ENCODE data around the gene ACO1. TPM values are rescaled to one million over a fixed set of nuclear protein-coding genes. Genes with fewer than 3 reads are reported as not detected.

The ACO1 gene
- total and polyA plus RNA-seq, 9 of the 15 experiments (the other 6 are each of a cell fraction or from before 2014, with no cell fraction given): 0.96 to 29.7 (median 16.9) TPM

GRCh38 chr9:32483343-32483742 is 98.9 kb downstream of the ACO1 start:
- 0% methylated on average over 4 of the region's 4 CpGs for WGBS (ENCODE audit: insufficient coverage, low coverage, missing lambda C conversion rate)

GRCh38 chr9:32486839-32487562 is 102.6 kb downstream of the ACO1 start:
- DNase-seq (ENCODE audit: extremely low read depth in 1 of 4, low spot score in 3 of 4): no peak
- H2AFZ ChIP-seq (ENCODE audit: low read depth, low read length): no peak overlapping the region
- H3K79me2 ChIP-seq (ENCODE audit: control insufficient read depth, insufficient read depth, low read length): no peaks in the 10 kb centered on the region
- no peaks in the 10 kb centered on the region for H3K9me3 ChIP-seq (replicated peaks; ENCODE audit: control insufficient read depth, insufficient read depth, low read depth, low read length)
- no peak overlapping the region for H3K27ac ChIP-seq (ENCODE audit: extremely low read depth, low read depth, low read length)
- H3K4me3 ChIP-seq: no peak overlapping the region
- no peak overlapping the region for H3K4me2 ChIP-seq (ENCODE audit: insufficient read depth, low read length)
- 22% methylated on average over 2 of the region's 2 CpGs for WGBS (ENCODE audit: insufficient coverage, low coverage, missing lambda C conversion rate)
- no peaks in the 10 kb centered on the region for H3K4me1 ChIP-seq (replicated peaks in 1 of 2; ENCODE audit: control insufficient read depth in 2 of 2, insufficient read depth in 2 of 2, low read length in 2 of 2)
- ChIA-PET CTCF (ENCODE audit: low intra/inter-chr PET ratio) (no interaction called here), POLR2A (no interaction called here)
- no peaks in the 10 kb centered on the region for H3K27me3 ChIP-seq (ENCODE audit: control insufficient read depth in 2 of 2, insufficient read depth in 2 of 2, low read length in 2 of 2)
- H4K20me1 ChIP-seq (replicated peaks; ENCODE audit: control insufficient read depth, insufficient read depth, low read length): no peaks in the 10 kb centered on the region
- no peak for ATAC-seq
- H3K9ac ChIP-seq (ENCODE audit: insufficient read depth in 1 of 2, low read depth in 2 of 2, low read length in 2 of 2): no peak overlapping the region
- intact Hi-C loops (cut with micrococcal nuclease) (no loop called here), in situ Hi-C loops (cut with MboI) (no loop called here)
- H3K36me3 ChIP-seq (ENCODE audit: control insufficient read depth, insufficient read depth, low read length): no peaks in the 10 kb centered on the region
- no TSS peak for BruUV-seq (replicated peaks)
- no peak for FAIRE-seq
- H3K9me1 ChIP-seq (ENCODE audit: control insufficient read depth, insufficient read depth, low read length): no peaks in the 10 kb centered on the region
- TF ChIP-seq, protein P1, sequence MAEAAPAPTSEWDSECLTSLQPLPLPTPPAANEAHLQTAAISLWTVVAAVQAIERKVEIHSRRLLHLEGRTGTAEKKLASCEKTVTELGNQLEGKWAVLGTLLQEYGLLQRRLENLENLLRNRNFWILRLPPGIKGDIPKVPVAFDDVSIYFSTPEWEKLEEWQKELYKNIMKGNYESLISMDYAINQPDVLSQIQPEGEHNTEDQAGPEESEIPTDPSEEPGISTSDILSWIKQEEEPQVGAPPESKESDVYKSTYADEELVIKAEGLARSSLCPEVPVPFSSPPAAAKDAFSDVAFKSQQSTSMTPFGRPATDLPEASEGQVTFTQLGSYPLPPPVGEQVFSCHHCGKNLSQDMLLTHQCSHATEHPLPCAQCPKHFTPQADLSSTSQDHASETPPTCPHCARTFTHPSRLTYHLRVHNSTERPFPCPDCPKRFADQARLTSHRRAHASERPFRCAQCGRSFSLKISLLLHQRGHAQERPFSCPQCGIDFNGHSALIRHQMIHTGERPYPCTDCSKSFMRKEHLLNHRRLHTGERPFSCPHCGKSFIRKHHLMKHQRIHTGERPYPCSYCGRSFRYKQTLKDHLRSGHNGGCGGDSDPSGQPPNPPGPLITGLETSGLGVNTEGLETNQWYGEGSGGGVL (CRISPR knock-in tag; IDR thresholded peaks at IDR 0.05): no peak
- TF ChIP-seq NR4A1 (CRISPR knock-in tag; IDR thresholded peaks at IDR 0.05) (no peak), NR4A1 (tag; IDR thresholded peaks at IDR 0.05) (no peak), ZNF143 (CRISPR knock-in tag; IDR thresholded peaks at IDR 0.05) (no peak), ZNF174 (CRISPR knock-in tag; IDR thresholded peaks at IDR 0.05) (no peak), CREB5 (CRISPR knock-in tag; IDR thresholded peaks at IDR 0.05) (no peak)

More at GRCh38 chr9:32483343-32483742, 98.9 kb downstream of the ACO1 start:
- Histone ChIP-seq H3K27ac (ENCODE audit: extremely low read depth, low read depth, low read length) (no peak overlapping the region), H2AFZ (ENCODE audit: low read depth, low read length) (no peak overlapping the region), H3K9me1 (ENCODE audit: control insufficient read depth, insufficient read depth, low read length) (no peaks in the 10 kb centered on the region), H3K4me1 (replicated peaks in 1 of 2; ENCODE audit: control insufficient read depth in 2 of 2, insufficient read depth in 2 of 2, low read length in 2 of 2) (no peaks in the 10 kb centered on the region), H3K27me3 (ENCODE audit: control insufficient read depth in 2 of 2, insufficient read depth in 2 of 2, low read length in 2 of 2) (no peaks in the 10 kb centered on the region), H3K9me3 (replicated peaks; ENCODE audit: control insufficient read depth, insufficient read depth, low read depth, low read length) (no peaks in the 10 kb centered on the region), H4K20me1 (replicated peaks; ENCODE audit: control insufficient read depth, insufficient read depth, low read length) (no peaks in the 10 kb centered on the region), H3K4me2 (ENCODE audit: insufficient read depth, low read length) (no peak overlapping the region), H3K36me3 (ENCODE audit: control insufficient read depth, insufficient read depth, low read length) (no peaks in the 10 kb centered on the region), H3K9ac (ENCODE audit: insufficient read depth in 1 of 2, low read depth in 2 of 2, low read length in 2 of 2) (no peak overlapping the region), H3K79me2 (ENCODE audit: control insufficient read depth, insufficient read depth, low read length) (no peaks in the 10 kb centered on the region), H3K4me3 (no peak overlapping the region)
- ATAC-seq (no peak), FAIRE-seq (no peak), DNase-seq (ENCODE audit: extremely low read depth in 1 of 4, low spot score in 3 of 4) (no peak)
- POLR2A ChIA-PET: no interaction called here
- intact Hi-C loops (cut with micrococcal nuclease) (no loop called here), in situ Hi-C loops (cut with MboI) (no loop called here)
- no TSS peak for BruUV-seq (replicated peaks)
- CTCF ChIA-PET (ENCODE audit: low intra/inter-chr PET ratio): no interaction called here
- TF ChIP-seq TEAD2 (tag; IDR thresholded peaks at IDR 0.05) (no peak), BCL6 (CRISPR knock-in tag; IDR thresholded peaks at IDR 0.05) (no peak), BHLHE40 (IDR thresholded peaks at IDR 0.05; ENCODE audit: low read length) (0 out of 2 replicates have a peak, but pooled peaks have one; percentile 29)

Measured in K562 (cell line).